OCI-LY7 (cell line): ENCODE data around the gene ABCG4. TPM values are rescaled to one million over a fixed set of nuclear protein-coding genes. Genes with fewer than 3 reads are reported as not detected.

ENCODE experiments used
- Bru-seq: library from RNA; stranded (reverse); fragments of 400-500 nt; gene quantifications from one replicate; lab custom pipeline; 2021; lab: Mats Ljungman, UMichigan
- BruChase-seq, 2 experiments: library from RNA; stranded (reverse); fragments of 400-500 nt; gene quantifications; one replicate each; lab custom pipeline; 2021; lab: Mats Ljungman, UMichigan
- BruUV-seq: library from RNA; stranded (reverse); fragments of 400-500 nt; replicated peaks from 2 replicates; lab custom pipeline; 2021; lab: Mats Ljungman, UMichigan
- CTCF ChIA-PET: fragments of 300-600 bp; sonication (Branson Sonifier 250); formaldehyde crosslinking; loops from one replicate; lab custom pipeline; 2022; ENCODE audit warnings: antibody characterized with exemption; ENCODE audit not compliant: unreplicated experiment; lab: Charles Lee
- POLR2A ChIA-PET: fragments of 300-600 bp; sonication (Branson Sonifier 250); formaldehyde crosslinking; loops from one replicate; lab custom pipeline; 2022; ENCODE audit warnings: antibody characterized with exemption; lab: Charles Lee
- DNase-seq: peaks from one replicate; pipeline ENCODE4 v3.0.0-alpha.2; 2015; ENCODE audit warnings: low spot score
- H2AFZ ChIP-seq: fragments of 200-600 bp; sonication (generic), shearing (Covaris generic); 2 replicates; pipeline ENCODE4 v1.6.1; 2014; ENCODE audit warnings: mild to moderate bottlenecking, antibody characterized with exemption, low read length, moderate library complexity
- H3K27ac ChIP-seq: fragments of 200-600 bp; sonication (generic); 2 replicates; pipeline ENCODE4 v1.5.1; 2014; ENCODE audit warnings: mixed run types, low read depth, mild to moderate bottlenecking, moderate library complexity, low read length, inconsistent platforms; ENCODE audit not compliant: poor library complexity, severe bottlenecking
- H3K36me3 ChIP-seq: fragments of 200-600 bp; sonication (generic); 2 replicates; pipeline ENCODE4 v1.6.1; 2014; ENCODE audit warnings: mild to moderate bottlenecking, antibody characterized with exemption, low read length, moderate library complexity, mixed read lengths; ENCODE audit not compliant: insufficient read depth
- H3K4me1 ChIP-seq: fragments of 200-600 bp; sonication (generic); 2 replicates; pipeline ENCODE4 v1.5.1; 2014; ENCODE audit warnings: mild to moderate bottlenecking, low read length; ENCODE audit not compliant: insufficient read depth, poor library complexity, severe bottlenecking
- H3K4me2 ChIP-seq: fragments of 200-600 bp; sonication (generic); 2 replicates; pipeline ENCODE4 v1.6.1; 2014; ENCODE audit warnings: mild to moderate bottlenecking, low read length
- H3K4me3 ChIP-seq: fragments of 200-600 bp; sonication (generic); 2 replicates; pipeline ENCODE4 v1.5.1; 2014; ENCODE audit warnings: mild to moderate bottlenecking, low read depth, low read length; ENCODE audit not compliant: poor library complexity, severe bottlenecking
- H3K79me2 ChIP-seq: fragments of 200-600 bp; sonication (generic); 2 replicates; pipeline ENCODE4 v1.6.1; 2016; ENCODE audit warnings: low read depth, mild to moderate bottlenecking, low read length, moderate library complexity, mixed read lengths; ENCODE audit not compliant: insufficient read depth
- H3K9me2 ChIP-seq: fragments of 200-600 bp; sonication (generic); 2 replicates; pipeline ENCODE4 v1.6.1; 2016; ENCODE audit warnings: mild to moderate bottlenecking, low read length, mixed read lengths; ENCODE audit not compliant: insufficient read depth
- H3K9me3 ChIP-seq: fragments of 200-600 bp; sonication (generic); 2 replicates; pipeline ENCODE4 v1.6.1; 2014; ENCODE audit warnings: mild to moderate bottlenecking, mixed run types, low read length, mixed read lengths
- H4K20me1 ChIP-seq: fragments of 200-600 bp; sonication (generic); 2 replicates; pipeline ENCODE4 v1.6.1; 2014; ENCODE audit warnings: mild to moderate bottlenecking, antibody characterized with exemption, low read length, moderate library complexity, mixed read lengths; ENCODE audit not compliant: insufficient read depth
- EZH2phosphoT487 ChIP-seq: fragments of 200-600 bp; sonication (generic); IDR thresholded peaks from 2 replicates; pipeline ENCODE4 v1.6.1; 2018; ENCODE audit warnings: low read depth, borderline replicate concordance, mild to moderate bottlenecking, mixed run types, antibody characterized with exemption, low read length, moderate library complexity, mixed read lengths
- intact Hi-C: fragments of 100-400 bp; cut with micrococcal nuclease; formaldehyde crosslinking; loops from one replicate; pipeline ENCODE4 v1.10.0; 2022; ENCODE audit not compliant: unreplicated experiment
- long read RNA-seq: library from polyadenylated mRNA; stranded (forward); transcript quantifications from one replicate; pipeline ENCODE4 v2.0.0, GENCODE V29; 2022
- total RNA-seq, 2 experiments: library from RNA; depleted of rRNA in 1 of 2; stranded (reverse); fragments of >200 nt in 1 of 2; shearing (Covaris generic) in 1 of 2; gene quantifications; 2 replicates each; pipeline ENCODE4 v1.2.3, GENCODE V29; 2014 to 2022
- TF ChIP-seq, protein P1 (sequence below): fragments of 200-600 bp; sonication (generic); conservative IDR thresholded peaks from 2 replicates; pipeline ENCODE4 v1.5.1; 2014; ENCODE audit warnings: mild to moderate bottlenecking, antibody characterized with exemption, low read length, moderate library complexity, mixed read lengths

ABCG4 gene
- total RNA-seq (2014; rRNA removed; shearing (Covaris generic)) = not detected in 2 replicates
- total RNA-seq (2022) = not detected in 2 replicates
- not detected for Bru-seq, nascent RNA
- percentile 15 among the genes with signal in this experiment for BruChase-seq, experiment 1, labeled RNA remaining after a 6-hour chase
- percentile 8 among the genes with signal in this experiment for BruChase-seq, experiment 2, labeled RNA remaining after a 2-hour chase
- long read RNA-seq = 0 reads

GRCh38 chr11:119149018-119149785, at the start of gene ABCG4:
Gene ABCG4 (plus strand): TSS chr11:119149052. CDS start chr11:119149966, 914 bp downstream.
- intact Hi-C loops = no loop called here
- Histone ChIP-seq H4K20me1 (no peaks in the 10 kb centered on the region), H3K4me1 (peaks cover 17% of the 10 kb centered on the region), H3K27ac (no peak within 1 kb of the TSS), H3K79me2 (no peaks in the 10 kb centered on the region), H3K4me3 (peak within 1 kb of the TSS; percentile 66), H2AFZ (peak within 1 kb of the TSS; percentile 75), H3K36me3 (no peaks in the 10 kb centered on the region), H3K4me2 (peak within 1 kb of the TSS; percentile 95), H3K9me2 (no peaks in the 10 kb centered on the region), H3K9me3 (no peaks in the 10 kb centered on the region)
- CTCF ChIA-PET = no interaction called here
- TF ChIP-seq, protein P1, sequence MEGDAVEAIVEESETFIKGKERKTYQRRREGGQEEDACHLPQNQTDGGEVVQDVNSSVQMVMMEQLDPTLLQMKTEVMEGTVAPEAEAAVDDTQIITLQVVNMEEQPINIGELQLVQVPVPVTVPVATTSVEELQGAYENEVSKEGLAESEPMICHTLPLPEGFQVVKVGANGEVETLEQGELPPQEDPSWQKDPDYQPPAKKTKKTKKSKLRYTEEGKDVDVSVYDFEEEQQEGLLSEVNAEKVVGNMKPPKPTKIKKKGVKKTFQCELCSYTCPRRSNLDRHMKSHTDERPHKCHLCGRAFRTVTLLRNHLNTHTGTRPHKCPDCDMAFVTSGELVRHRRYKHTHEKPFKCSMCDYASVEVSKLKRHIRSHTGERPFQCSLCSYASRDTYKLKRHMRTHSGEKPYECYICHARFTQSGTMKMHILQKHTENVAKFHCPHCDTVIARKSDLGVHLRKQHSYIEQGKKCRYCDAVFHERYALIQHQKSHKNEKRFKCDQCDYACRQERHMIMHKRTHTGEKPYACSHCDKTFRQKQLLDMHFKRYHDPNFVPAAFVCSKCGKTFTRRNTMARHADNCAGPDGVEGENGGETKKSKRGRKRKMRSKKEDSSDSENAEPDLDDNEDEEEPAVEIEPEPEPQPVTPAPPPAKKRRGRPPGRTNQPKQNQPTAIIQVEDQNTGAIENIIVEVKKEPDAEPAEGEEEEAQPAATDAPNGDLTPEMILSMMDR = no peak
- no peak for TF ChIP-seq EZH2phosphoT487
- DNase-seq = peak; percentile 25
- no TSS peak for BruUV-seq
- POLR2A ChIA-PET = interaction anchor here (1.6 kb wide), 1 partner anchor 47 kb away, joined by 3 read pairs; no protein-coding TSS in a partner anchor

DNA sequence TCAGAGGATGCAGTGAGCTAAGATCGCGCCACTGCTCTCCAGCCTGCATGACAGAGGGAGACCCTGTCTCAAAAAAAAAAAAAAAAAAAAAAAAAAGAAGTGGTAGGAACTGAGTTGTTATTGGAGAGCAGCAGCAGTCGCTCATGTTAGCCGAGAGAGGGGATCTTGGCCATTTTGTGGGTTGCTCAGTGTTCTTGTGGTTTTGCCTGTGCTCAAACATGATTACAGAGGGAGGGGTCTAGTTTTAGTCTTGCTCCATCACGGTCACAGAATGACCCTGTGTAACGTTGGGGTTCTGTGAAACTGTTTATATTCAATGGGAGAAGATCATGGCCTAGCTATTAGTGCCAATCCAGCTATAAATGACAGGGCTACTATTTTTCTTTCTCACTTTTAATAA, 49.1 kb upstream of the ABCG4 start:
- TF ChIP-seq, protein P1 = no peak
- no peak for TF ChIP-seq EZH2phosphoT487
- H3K79me2 ChIP-seq = peaks cover 34% of the 10 kb centered on the region
- BruUV-seq = no TSS peak
- H3K4me2 ChIP-seq = peak overlapping the region; percentile 100
- H3K4me1 ChIP-seq = peaks cover 54% of the 10 kb centered on the region
- peaks cover 37% of the 10 kb centered on the region for H3K36me3 ChIP-seq
- peak overlapping the region; percentile 88 for H3K4me3 ChIP-seq
- DNase-seq = no peak
- intact Hi-C loops = loop anchor here (1.0 to 5.0 kb wide), 3 partner anchors 34 to 307 kb away; partner anchors contain the start of gene DDX6
- no peaks in the 10 kb centered on the region for H3K9me3 ChIP-seq
- no peak overlapping the region for H3K27ac ChIP-seq
- ChIA-PET CTCF (interaction anchor here (0.5 to 0.6 kb wide), 2 partner anchors 697 to 786 kb away, joined by 3 to 4 read pairs; no protein-coding TSS in a partner anchor), POLR2A (interaction anchor here (0.6 to 1.5 kb wide), 6 partner anchors 12 to 106 kb away, joined by 3 to 8 read pairs (median 4); partner anchors contain the start of genes CBL, HINFP and HMBS)
- no peaks in the 10 kb centered on the region for H4K20me1 ChIP-seq
- H3K9me2 ChIP-seq = no peaks in the 10 kb centered on the region
- H2AFZ ChIP-seq = no peak overlapping the region
